ENCODE results near the gene MYO1B. TPM values are rescaled to one million over a fixed set of nuclear protein-coding genes. Genes with fewer than 3 reads are reported as not detected.

Gene MYO1B
- total RNA-seq, 2 donors from 2014 or later, result 75.0 to 78.2 TPM

- Histone ChIP-seq H3K4me1 (no peaks in the 10 kb centered on the region), H3K4me3 (no peak overlapping the region), H3K27ac (no peak overlapping the region), H3K36me3 (no peaks in the 10 kb centered on the region), H3K9me3 (no peaks in the 10 kb centered on the region), H3K9ac (ENCODE audit: low read depth in 2 of 2, low read length in 2 of 2) (no peak overlapping the region), H3K27me3 (no peaks in the 10 kb centered on the region)
- intact Hi-C loops (cut with DNase I), result no loop called here
- no peak for DNase-seq
- TF ChIP-seq, protein P1, sequence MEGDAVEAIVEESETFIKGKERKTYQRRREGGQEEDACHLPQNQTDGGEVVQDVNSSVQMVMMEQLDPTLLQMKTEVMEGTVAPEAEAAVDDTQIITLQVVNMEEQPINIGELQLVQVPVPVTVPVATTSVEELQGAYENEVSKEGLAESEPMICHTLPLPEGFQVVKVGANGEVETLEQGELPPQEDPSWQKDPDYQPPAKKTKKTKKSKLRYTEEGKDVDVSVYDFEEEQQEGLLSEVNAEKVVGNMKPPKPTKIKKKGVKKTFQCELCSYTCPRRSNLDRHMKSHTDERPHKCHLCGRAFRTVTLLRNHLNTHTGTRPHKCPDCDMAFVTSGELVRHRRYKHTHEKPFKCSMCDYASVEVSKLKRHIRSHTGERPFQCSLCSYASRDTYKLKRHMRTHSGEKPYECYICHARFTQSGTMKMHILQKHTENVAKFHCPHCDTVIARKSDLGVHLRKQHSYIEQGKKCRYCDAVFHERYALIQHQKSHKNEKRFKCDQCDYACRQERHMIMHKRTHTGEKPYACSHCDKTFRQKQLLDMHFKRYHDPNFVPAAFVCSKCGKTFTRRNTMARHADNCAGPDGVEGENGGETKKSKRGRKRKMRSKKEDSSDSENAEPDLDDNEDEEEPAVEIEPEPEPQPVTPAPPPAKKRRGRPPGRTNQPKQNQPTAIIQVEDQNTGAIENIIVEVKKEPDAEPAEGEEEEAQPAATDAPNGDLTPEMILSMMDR (IDR thresholded peaks at IDR 0.05), result no peak
Observed at GRCh38 chr2:191292869-191293268, 47.7 kb downstream of the MYO1B start.

DNA sequence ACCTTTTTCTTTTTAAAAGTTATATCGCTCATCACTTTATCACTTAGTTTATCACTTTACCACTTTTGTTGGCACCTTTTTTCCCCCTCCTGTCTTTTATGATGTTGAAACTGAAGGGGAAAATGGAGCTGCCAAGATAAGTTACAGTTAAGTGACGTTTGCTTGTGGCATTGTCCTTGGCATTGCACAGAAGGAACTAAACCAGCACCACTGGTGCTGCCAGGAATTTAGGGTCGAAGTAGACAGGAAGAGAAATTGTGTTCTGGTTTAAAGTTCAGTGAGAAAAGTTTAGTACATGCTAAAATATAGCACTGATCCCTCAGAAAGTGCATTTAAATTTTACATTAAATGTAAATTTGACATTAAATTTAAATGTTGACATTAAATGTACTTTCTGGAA is 49.9 kb downstream of the MYO1B start:
- no peaks in the 10 kb centered on the region for H3K9me3 ChIP-seq
- no peaks in the 10 kb centered on the region for H3K36me3 ChIP-seq
- intact Hi-C loops (cut with DNase I), result no loop called here
- H3K4me3 ChIP-seq, result no peak overlapping the region
- no peaks in the 10 kb centered on the region for H3K4me1 ChIP-seq
- no peak overlapping the region for H3K27ac ChIP-seq
- TF ChIP-seq, protein P1 (IDR thresholded peaks at IDR 0.05), result no peak
- H3K9ac ChIP-seq (ENCODE audit: low read depth in 2 of 2, low read length in 2 of 2), result no peak overlapping the region
- no peaks in the 10 kb centered on the region for H3K27me3 ChIP-seq
- peak; percentile 36 for DNase-seq

DNA sequence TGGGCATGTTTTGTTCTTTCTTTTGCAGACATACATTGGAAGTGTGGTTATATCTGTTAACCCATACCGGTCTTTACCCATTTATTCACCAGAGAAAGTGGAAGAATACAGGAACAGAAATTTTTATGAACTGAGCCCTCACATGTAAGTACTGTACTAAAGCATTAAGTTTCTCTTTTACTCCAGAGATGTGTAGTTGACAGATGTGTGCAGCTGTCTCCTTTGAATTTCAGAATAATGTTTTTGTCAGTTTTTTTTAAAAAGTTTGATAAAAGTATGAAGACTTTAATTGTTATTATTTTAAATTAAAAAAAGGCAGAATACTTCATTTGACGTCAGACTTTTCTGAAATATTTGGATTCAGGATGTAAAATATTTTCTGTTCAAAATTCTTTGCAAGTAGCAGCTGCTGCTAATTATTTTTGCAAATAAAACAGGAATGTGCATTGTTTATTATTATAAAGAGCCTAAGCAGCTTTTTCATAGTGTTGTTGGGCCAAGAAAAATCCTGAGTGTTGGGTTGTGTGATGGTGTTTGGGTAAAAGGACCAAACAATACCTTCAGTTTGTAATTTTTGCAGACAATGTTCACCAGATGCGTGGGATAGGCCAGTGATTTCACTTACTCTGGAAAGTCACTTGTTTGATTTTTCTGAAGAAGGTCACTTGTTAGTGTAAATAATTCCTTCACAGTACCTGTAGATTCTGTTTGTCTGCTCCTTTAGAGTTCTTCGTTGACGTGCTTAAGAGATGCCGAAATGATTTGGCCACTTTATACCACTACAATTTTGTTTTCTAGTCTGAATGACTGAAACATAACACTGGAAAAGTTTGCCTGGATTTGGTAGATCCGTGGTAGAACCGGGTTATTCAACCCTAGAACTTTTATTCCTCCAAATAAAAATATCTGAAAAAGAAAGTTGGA is 51.1 kb downstream of the MYO1B start:
- Histone ChIP-seq H3K27me3 (no peaks in the 10 kb centered on the region), H3K4me1 (no peaks in the 10 kb centered on the region), H3K9me3 (no peaks in the 10 kb centered on the region), H3K36me3 (no peaks in the 10 kb centered on the region), H3K4me3 (no peak overlapping the region), H3K27ac (no peak overlapping the region), H3K9ac (ENCODE audit: low read depth in 2 of 2, low read length in 2 of 2) (no peak overlapping the region)
- intact Hi-C loops (cut with DNase I), result no loop called here
- DNase-seq, result no peak
- TF ChIP-seq, protein P1 (IDR thresholded peaks at IDR 0.05), result no peak

DNA sequence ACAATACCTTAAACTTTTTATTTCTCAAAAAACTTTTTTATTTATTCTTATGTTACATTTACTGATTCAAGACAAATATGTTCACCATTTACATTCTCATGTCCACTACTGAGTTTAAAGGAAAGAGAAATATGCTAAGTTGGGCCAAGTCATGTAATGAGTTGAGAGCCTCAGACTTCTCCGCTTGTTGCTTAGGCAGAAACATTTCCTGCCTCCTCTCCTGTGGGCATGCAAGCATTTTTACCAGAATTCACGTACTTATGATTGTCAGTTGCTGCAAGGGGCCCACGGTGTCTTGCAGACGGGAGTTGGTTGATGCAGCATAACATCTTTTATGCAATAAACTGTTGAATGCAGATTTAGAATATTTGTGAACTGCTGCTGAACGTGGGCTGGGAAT is 51.8 kb downstream of the MYO1B start:
- no peaks in the 10 kb centered on the region for H3K36me3 ChIP-seq
- no peak for DNase-seq
- no peaks in the 10 kb centered on the region for H3K4me1 ChIP-seq
- TF ChIP-seq, protein P1 (IDR thresholded peaks at IDR 0.05), result no peak
- no peaks in the 10 kb centered on the region for H3K9me3 ChIP-seq
- intact Hi-C loops (cut with DNase I), result no loop called here
- H3K27ac ChIP-seq, result no peak overlapping the region
- H3K4me3 ChIP-seq, result no peak overlapping the region
- H3K9ac ChIP-seq (ENCODE audit: low read depth in 2 of 2, low read length in 2 of 2), result no peak overlapping the region
- H3K27me3 ChIP-seq, result no peaks in the 10 kb centered on the region

- DNase-seq, result no peak
- no peak overlapping the region for H3K27ac ChIP-seq
- H3K36me3 ChIP-seq, result no peaks in the 10 kb centered on the region
- TF ChIP-seq, protein P1 (IDR thresholded peaks at IDR 0.05), result no peak
- H3K9me3 ChIP-seq, result no peaks in the 10 kb centered on the region
- no peak overlapping the region for H3K4me3 ChIP-seq
- intact Hi-C loops (cut with DNase I), result no loop called here
- no peaks in the 10 kb centered on the region for H3K4me1 ChIP-seq
- H3K27me3 ChIP-seq, result no peaks in the 10 kb centered on the region
- no peak overlapping the region for H3K9ac ChIP-seq (ENCODE audit: low read depth in 2 of 2, low read length in 2 of 2)
Observed at GRCh38 chr2:191298306-191298705, 53.1 kb downstream of the MYO1B start.
